ENCODE measurements around the gene PRCP. TPM values are rescaled to one million over a fixed set of nuclear protein-coding genes. Genes with fewer than 3 reads are reported as not detected.
"Not testable (repeated sequence)": the region's sequence is repeated elsewhere in the genome, so short reads cannot be mapped to it uniquely, and the experiment has no call there.

Gene PRCP
- total RNA-seq, 6 experiments from 2014 or later, result 51.2 to 63.3 (median 57.5) TPM

- Mint-ChIP-seq H3K4me1 (ENCODE audit: low read depth) (no peaks in the 10 kb centered on the region), H3K9me3 (no peaks in the 10 kb centered on the region), H3K4me3 (no peak overlapping the region), H3K36me3 (ENCODE audit: low read depth) (no peaks in the 10 kb centered on the region), H3K27ac (no peak overlapping the region), H3K27me3 (ENCODE audit: insufficient read depth) (no peaks in the 10 kb centered on the region)
- no peak for DNase-seq
- TF ChIP-seq CTCF (IDR thresholded peaks at IDR 0.05), result no peak
These were observed 30.0 kb upstream of the PRCP start for GRCh38 chr11:82930229-82930628.

DNA sequence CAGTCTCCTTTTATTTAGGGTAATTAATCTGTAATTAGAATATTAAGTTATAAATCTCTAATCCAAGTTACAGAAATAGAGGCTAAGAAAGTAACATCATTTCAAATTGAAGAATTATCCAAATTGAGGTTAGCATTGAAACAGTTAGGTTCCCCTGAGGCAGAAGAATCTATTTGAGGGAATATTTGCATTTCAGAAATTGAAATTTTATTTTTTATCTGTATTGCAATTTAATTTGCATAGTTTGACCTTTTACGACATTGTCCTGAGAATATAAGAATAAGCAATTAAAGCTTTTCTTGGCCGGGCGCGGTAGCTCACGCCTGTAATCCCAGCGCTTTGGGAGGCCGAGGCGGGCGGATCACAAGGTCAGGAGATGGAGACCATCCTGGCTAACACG is 28.9 kb upstream of the PRCP start:
- H3K27ac Mint-ChIP-seq, result no peak overlapping the region

DNA sequence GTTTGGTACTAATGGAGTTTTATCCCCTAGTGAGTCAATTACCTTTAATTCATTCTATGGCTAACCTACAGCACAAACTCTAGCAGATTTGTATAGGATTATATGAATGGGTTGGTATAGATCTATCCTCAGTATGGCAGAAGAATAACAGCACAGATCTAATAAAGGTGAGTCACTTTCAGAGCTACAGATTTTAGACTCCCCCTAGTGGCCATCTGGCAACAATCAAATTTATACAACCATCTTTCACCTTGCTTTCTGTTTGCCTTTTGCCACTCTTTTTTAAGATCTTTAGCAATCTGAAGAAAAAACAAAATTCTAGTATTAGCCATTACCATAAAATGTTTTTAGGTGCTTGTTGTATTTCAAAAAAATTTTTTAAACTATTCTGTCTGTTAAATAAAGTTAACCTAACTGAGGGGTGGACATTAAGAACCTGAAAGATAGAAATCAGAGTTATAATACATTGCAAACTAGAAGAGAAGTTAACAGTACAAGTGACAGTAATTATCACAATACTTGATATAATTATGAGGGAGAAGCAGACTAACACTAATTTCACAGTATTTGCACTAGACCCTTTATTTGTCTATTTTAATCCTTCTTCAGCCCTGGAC is 27.1 kb upstream of the PRCP start:
- peak; percentile 96 for TF ChIP-seq CTCF (IDR thresholded peaks at IDR 0.05)
- no peak overlapping the region for H3K27ac Mint-ChIP-seq
- DNase-seq, result peak; percentile 54
- peaks cover 20% of the 10 kb centered on the region for H3K4me1 Mint-ChIP-seq (ENCODE audit: low read depth)
- no peak overlapping the region for H3K4me3 Mint-ChIP-seq
- no peaks in the 10 kb centered on the region for H3K27me3 Mint-ChIP-seq (ENCODE audit: insufficient read depth)
- H3K36me3 Mint-ChIP-seq (ENCODE audit: low read depth), result no peaks in the 10 kb centered on the region
- H3K9me3 Mint-ChIP-seq, result no peaks in the 10 kb centered on the region

More for the DNA sequence above, 28.9 kb upstream of the PRCP start:
- H3K9me3 Mint-ChIP-seq, result no peaks in the 10 kb centered on the region
- no peaks in the 10 kb centered on the region for H3K27me3 Mint-ChIP-seq (ENCODE audit: insufficient read depth)
- peaks cover 3% of the 10 kb centered on the region for H3K4me1 Mint-ChIP-seq (ENCODE audit: low read depth)
- no peak for TF ChIP-seq CTCF (IDR thresholded peaks at IDR 0.05)
- H3K4me3 Mint-ChIP-seq, result no peak overlapping the region
- DNase-seq, result no peak
- no peaks in the 10 kb centered on the region for H3K36me3 Mint-ChIP-seq (ENCODE audit: low read depth)

DNA sequence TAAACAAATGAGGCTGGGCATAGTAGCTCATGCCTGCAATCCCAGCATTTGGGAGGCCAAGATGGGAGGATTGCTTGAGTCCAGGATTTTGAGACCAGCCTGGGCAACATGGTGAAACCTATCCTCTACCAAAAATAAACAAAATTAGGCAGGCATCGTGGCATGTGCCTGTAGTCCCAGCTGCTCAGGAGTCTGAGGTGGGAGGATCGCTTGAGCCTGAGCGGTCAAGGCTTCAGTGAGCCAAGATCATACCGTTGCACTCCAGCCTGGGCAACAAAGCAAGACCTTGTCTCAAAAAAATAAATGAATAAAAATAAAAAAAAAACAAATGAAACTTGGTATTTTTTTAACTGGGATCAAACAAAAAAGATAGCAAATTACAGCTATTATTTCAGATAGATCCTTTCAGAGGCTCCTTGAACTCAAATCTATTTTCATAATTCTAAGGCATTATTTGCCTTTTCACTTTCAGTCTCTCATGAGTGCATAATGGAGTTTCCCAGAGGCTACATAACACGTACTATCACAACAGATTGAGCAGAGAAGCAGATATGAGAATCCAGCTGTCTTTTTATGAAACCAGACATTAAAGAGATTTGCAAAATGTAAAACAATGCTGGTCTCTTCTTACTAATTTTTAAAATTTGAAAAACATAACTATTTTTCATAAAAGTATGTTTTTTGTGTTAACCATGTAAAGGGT is 24.4 kb upstream of the PRCP start:
- no peaks in the 10 kb centered on the region for H3K27me3 Mint-ChIP-seq (ENCODE audit: insufficient read depth)
- H3K36me3 Mint-ChIP-seq (ENCODE audit: low read depth), result peaks cover 7% of the 10 kb centered on the region
- peaks cover 30% of the 10 kb centered on the region for H3K4me1 Mint-ChIP-seq (ENCODE audit: low read depth)
- no peak for TF ChIP-seq CTCF (IDR thresholded peaks at IDR 0.05)
- no peaks in the 10 kb centered on the region for H3K9me3 Mint-ChIP-seq
- H3K27ac Mint-ChIP-seq, result no peak overlapping the region
- no peak for DNase-seq
- H3K4me3 Mint-ChIP-seq, result no peak overlapping the region

GRCh38 chr11:82922396-82923173 is 22.4 kb upstream of the PRCP start:
- H3K4me3 Mint-ChIP-seq, result peak overlapping the region; percentile 29; the same call in 1 of the 2 replicates
- H3K27me3 Mint-ChIP-seq (ENCODE audit: insufficient read depth); H3K9me3 Mint-ChIP-seq: not testable (repeated sequence)
- peaks cover 30% of the 10 kb centered on the region for H3K4me1 Mint-ChIP-seq (ENCODE audit: low read depth)
- H3K27ac Mint-ChIP-seq, result peak overlapping the region; percentile 56
- peaks cover 19% of the 10 kb centered on the region for H3K36me3 Mint-ChIP-seq (ENCODE audit: low read depth)
- peak; percentile 10 for DNase-seq

DNA sequence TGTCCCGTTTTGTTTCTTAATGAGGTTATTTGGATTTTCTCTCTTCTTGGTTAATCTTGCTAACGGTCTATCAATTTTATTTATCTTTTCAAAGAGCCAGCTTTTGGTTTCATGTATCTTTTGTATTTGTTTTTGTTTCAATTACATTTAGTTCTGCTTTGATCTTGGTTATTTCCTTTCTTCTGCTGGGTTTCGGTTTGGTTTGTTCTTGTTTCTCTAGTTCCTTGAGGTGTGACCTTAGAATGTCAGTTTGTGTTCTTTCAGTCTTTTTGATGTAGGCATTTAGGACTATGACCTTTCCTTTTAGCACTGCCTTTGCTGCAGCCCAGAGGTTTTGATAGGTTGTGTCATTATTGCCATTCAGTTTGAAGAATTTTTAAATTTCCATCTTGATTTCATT is 20.0 kb upstream of the PRCP start:
- Mint-ChIP-seq H3K4me1 (ENCODE audit: low read depth) (peaks cover 30% of the 10 kb centered on the region), H3K36me3 (ENCODE audit: low read depth) (peaks cover 19% of the 10 kb centered on the region)
- not testable (repeated sequence) for H3K4me3 Mint-ChIP-seq; H3K27ac Mint-ChIP-seq; H3K27me3 Mint-ChIP-seq (ENCODE audit: insufficient read depth); DNase-seq; H3K9me3 Mint-ChIP-seq

DNA sequence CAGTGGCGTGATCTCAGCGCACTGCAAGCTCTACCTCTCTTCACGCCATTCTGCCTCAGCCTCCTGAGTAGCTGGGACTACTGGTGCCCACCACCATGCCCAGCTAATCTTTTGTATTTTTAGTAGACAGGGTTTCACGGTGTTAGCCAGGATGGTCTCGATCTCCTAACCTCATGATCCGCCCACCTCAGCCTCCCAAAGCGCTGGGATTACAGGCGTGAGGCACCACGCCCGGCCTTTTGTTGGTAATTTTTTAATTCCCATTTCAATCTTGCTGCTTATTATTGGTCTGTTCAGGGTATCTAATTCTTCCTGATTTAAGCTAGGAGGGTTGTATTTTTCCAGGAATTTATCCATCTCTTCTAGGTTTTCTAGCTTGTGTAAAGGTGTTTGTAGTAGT is 19.6 kb upstream of the PRCP start:
- H3K36me3 Mint-ChIP-seq (ENCODE audit: low read depth), result peaks cover 19% of the 10 kb centered on the region
- not testable (repeated sequence) for DNase-seq; H3K27me3 Mint-ChIP-seq (ENCODE audit: insufficient read depth); H3K27ac Mint-ChIP-seq; H3K4me3 Mint-ChIP-seq; H3K9me3 Mint-ChIP-seq
- peaks cover 30% of the 10 kb centered on the region for H3K4me1 Mint-ChIP-seq (ENCODE audit: low read depth)

Measured in HFFc6 (cell line).